Measurements from ENCODE around the gene GDPD3. TPM values are rescaled to one million over a fixed set of nuclear protein-coding genes. Genes with fewer than 3 reads are reported as not detected.

Gene GDPD3
- total RNA-seq, 1 donor from 2014 or later = 1.8 TPM

- Mint-ChIP-seq H3K4me1 (ENCODE audit: low read depth, unreplicated experiment) (peaks cover 37% of the 10 kb centered on the region), H3K27me3 (ENCODE audit: low read depth, unreplicated experiment) (no peaks in the 10 kb centered on the region), H3K27ac (ENCODE audit: unreplicated experiment) (peak overlapping the region; percentile 87), H3K4me3 (ENCODE audit: unreplicated experiment) (peak overlapping the region; percentile 98), H3K9me3 (ENCODE audit: unreplicated experiment) (no peaks in the 10 kb centered on the region), H3K36me3 (ENCODE audit: low read depth, unreplicated experiment) (peaks cover 40% of the 10 kb centered on the region)
- Histone ChIP-seq H3K4me2 (ENCODE audit: low read length) (peak overlapping the region; percentile 78), H3K9ac (ENCODE audit: low read length) (peak overlapping the region; percentile 33), H3K27ac (ENCODE audit: low read depth, low read length) (no peak overlapping the region), H3K9me3 (ENCODE audit: insufficient read depth, low read depth, low read length) (no peaks in the 10 kb centered on the region), H4K20me1 (ENCODE audit: insufficient read depth, low read length) (peaks cover 63% of the 10 kb centered on the region), H3K36me3 (ENCODE audit: insufficient read depth, low read length) (peaks cover 39% of the 10 kb centered on the region), H3K4me3 (ENCODE audit: insufficient read depth, low read depth, low read length) (no peak overlapping the region), H3K27me3 (ENCODE audit: insufficient read depth, low read length) (no peaks in the 10 kb centered on the region), H3K79me2 (ENCODE audit: insufficient read depth, low read length) (peaks cover 64% of the 10 kb centered on the region), H2AFZ (ENCODE audit: low read depth, low read length) (no peak overlapping the region), H3K4me1 (ENCODE audit: insufficient read depth, low read length) (peaks cover 54% of the 10 kb centered on the region)
- FAIRE-seq (no peak), DNase-seq (ENCODE audit: low read depth) (no peak)
- no peak for TF ChIP-seq CTCF (IDR thresholded peaks at IDR 0.05; ENCODE audit: insufficient read depth, low read depth, low read length)
- TF ChIP-seq EZH2 (IDR thresholded peaks at IDR 0.05; ENCODE audit: insufficient read depth, low read length) = no peak
These were observed 45.0 kb downstream of the GDPD3 start for GRCh38 chr16:30068333-30068732.

GRCh38 chr16:30067584-30067916, 45.8 kb downstream of the GDPD3 start:
- Histone ChIP-seq H4K20me1 (ENCODE audit: insufficient read depth, low read length) (peaks cover 63% of the 10 kb centered on the region), H3K4me1 (ENCODE audit: insufficient read depth, low read length) (peaks cover 54% of the 10 kb centered on the region), H3K27ac (ENCODE audit: low read depth, low read length) (peak overlapping the region; percentile 93), H3K4me3 (ENCODE audit: insufficient read depth, low read depth, low read length) (peak overlapping the region; percentile 85), H2AFZ (ENCODE audit: low read depth, low read length) (no peak overlapping the region), H3K27me3 (ENCODE audit: insufficient read depth, low read length) (no peaks in the 10 kb centered on the region), H3K4me2 (ENCODE audit: low read length) (peak overlapping the region; percentile 98), H3K36me3 (ENCODE audit: insufficient read depth, low read length) (peaks cover 36% of the 10 kb centered on the region), H3K9me3 (ENCODE audit: insufficient read depth, low read depth, low read length) (no peaks in the 10 kb centered on the region), H3K79me2 (ENCODE audit: insufficient read depth, low read length) (peaks cover 64% of the 10 kb centered on the region), H3K9ac (ENCODE audit: low read length) (peak overlapping the region; percentile 89)
- no peak for FAIRE-seq
- peaks cover 37% of the 10 kb centered on the region for H3K4me1 Mint-ChIP-seq (ENCODE audit: low read depth, unreplicated experiment)
- TF ChIP-seq EZH2 (IDR thresholded peaks at IDR 0.05; ENCODE audit: insufficient read depth, low read length) = no peak
- TF ChIP-seq CTCF (IDR thresholded peaks at IDR 0.05; ENCODE audit: insufficient read depth, low read depth, low read length) = no peak
- H3K36me3 Mint-ChIP-seq (ENCODE audit: low read depth, unreplicated experiment) = peaks cover 40% of the 10 kb centered on the region
- H3K4me3 Mint-ChIP-seq (ENCODE audit: unreplicated experiment) = peak overlapping the region; percentile 98
- no peaks in the 10 kb centered on the region for H3K9me3 Mint-ChIP-seq (ENCODE audit: unreplicated experiment)
- H3K27me3 Mint-ChIP-seq (ENCODE audit: low read depth, unreplicated experiment) = no peaks in the 10 kb centered on the region
- peak overlapping the region; percentile 98 for H3K27ac Mint-ChIP-seq (ENCODE audit: unreplicated experiment)
- no peak for DNase-seq (ENCODE audit: low read depth)

GRCh38 chr16:30066761-30067583, 46.4 kb downstream of the GDPD3 start:
- Histone ChIP-seq H3K4me2 (ENCODE audit: low read length) (peak overlapping the region; percentile 98), H3K9ac (ENCODE audit: low read length) (peak overlapping the region; percentile 89), H3K36me3 (ENCODE audit: insufficient read depth, low read length) (peaks cover 33% of the 10 kb centered on the region), H3K27me3 (ENCODE audit: insufficient read depth, low read length) (no peaks in the 10 kb centered on the region), H4K20me1 (ENCODE audit: insufficient read depth, low read length) (peaks cover 61% of the 10 kb centered on the region), H3K79me2 (ENCODE audit: insufficient read depth, low read length) (peaks cover 59% of the 10 kb centered on the region), H3K9me3 (ENCODE audit: insufficient read depth, low read depth, low read length) (no peaks in the 10 kb centered on the region), H3K4me1 (ENCODE audit: insufficient read depth, low read length) (peaks cover 54% of the 10 kb centered on the region), H3K27ac (ENCODE audit: low read depth, low read length) (peak overlapping the region; percentile 93), H3K4me3 (ENCODE audit: insufficient read depth, low read depth, low read length) (peak overlapping the region; percentile 85), H2AFZ (ENCODE audit: low read depth, low read length) (no peak overlapping the region)
- Mint-ChIP-seq H3K4me1 (ENCODE audit: low read depth, unreplicated experiment) (peaks cover 35% of the 10 kb centered on the region), H3K9me3 (ENCODE audit: unreplicated experiment) (no peaks in the 10 kb centered on the region), H3K27ac (ENCODE audit: unreplicated experiment) (peak overlapping the region; percentile 98), H3K27me3 (ENCODE audit: low read depth, unreplicated experiment) (no peaks in the 10 kb centered on the region), H3K36me3 (ENCODE audit: low read depth, unreplicated experiment) (peaks cover 37% of the 10 kb centered on the region), H3K4me3 (ENCODE audit: unreplicated experiment) (peak overlapping the region; percentile 98)
- DNase-seq (ENCODE audit: low read depth) (no peak), FAIRE-seq (no peak)
- TF ChIP-seq CTCF (IDR thresholded peaks at IDR 0.05; ENCODE audit: insufficient read depth, low read depth, low read length) = no peak
- TF ChIP-seq EZH2 (IDR thresholded peaks at IDR 0.05; ENCODE audit: insufficient read depth, low read length) = no peak
